HEK293T (cell line): ENCODE measurements around the gene ZNF710.

Experiments
- BHLHE40 ChIP-seq: fragments of 450-650 bp; IDR thresholded peaks from 2 replicates; pipeline ENCODE4 v1.6.1; 2016; ENCODE audit warnings: mild to moderate bottlenecking, moderate library complexity, borderline replicate concordance
- ELF4 ChIP-seq: fragments of 450-650 bp; IDR thresholded peaks from 2 replicates; pipeline ENCODE4 v1.6.1; 2017; ENCODE audit warnings: antibody characterized with exemption
- FOXA1 ChIP-seq: fragments of 450-650 bp; IDR thresholded peaks from 2 replicates; pipeline ENCODE4 v1.6.1; 2016; ENCODE audit warnings: mild to moderate bottlenecking
- FOXM1 ChIP-seq: fragments of 450-650 bp; IDR thresholded peaks from 2 replicates; pipeline ENCODE4 v1.6.1; 2017; ENCODE audit warnings: mild to moderate bottlenecking, borderline replicate concordance
- HDGF ChIP-seq: fragments of 450-650 bp; IDR thresholded peaks from 2 replicates; pipeline ENCODE4 v1.6.1; 2017; ENCODE audit warnings: antibody characterized with exemption, borderline replicate concordance
- SP1 ChIP-seq: fragments of 450-650 bp; IDR thresholded peaks from 2 replicates; pipeline ENCODE4 v1.6.1; 2017

- TF ChIP-seq FOXM1 (no peak), HDGF (no peak), BHLHE40 (no peak), ELF4 (no peak), FOXA1 (no peak), SP1 (no peak)
These were observed 22.2 kb upstream of the ZNF710 start for GRCh38 chr15:89978914-89979313.
